ENCODE results near the gene CABLES2.

- no peak for TF ChIP-seq CTCF (IDR thresholded peaks at IDR 0.05; ENCODE audit: low read depth, low read length, missing input control)
- TF ChIP-seq RAD21 (IDR thresholded peaks at IDR 0.05): no peak
- TF ChIP-seq SP1 (IDR thresholded peaks at IDR 0.05): no peak
- TF ChIP-seq JUND (IDR thresholded peaks at IDR 0.05): no peak
- TF ChIP-seq FOXA1 (IDR thresholded peaks at IDR 0.05): no peak
These were observed 11.5 kb downstream of the CABLES2 start for GRCh38 chr20:62395311-62396242.

Measured in liver (tissue), 3 donors.